ENCODE data around the gene USP24. TPM values are rescaled to one million over a fixed set of nuclear protein-coding genes. Genes with fewer than 3 reads are reported as not detected.

The USP24 gene
- total and polyA plus RNA-seq, 10 of the 15 experiments (the other 5 are each of a cell fraction or from before 2014, with no cell fraction given), result 4.6 to 36.5 (median 25.3) TPM

GRCh38 chr1:55206210-55206609, 9.0 kb downstream of the USP24 start (continued):
- TF ChIP-seq JUNB (IDR thresholded peaks at IDR 0.05), result no peak
- no peak for TF ChIP-seq CEBPB (IDR thresholded peaks at IDR 0.05; ENCODE audit: borderline replicate concordance in 1 of 2, low read depth in 2 of 2, low read length in 2 of 2)
- no peak for TF ChIP-seq SREBF2 (IDR thresholded peaks at IDR 0.05; ENCODE audit: low read length)
- no peak for TF ChIP-seq TBL1XR1 (IDR thresholded peaks at IDR 0.05; ENCODE audit: low read depth, low read length)
- no peak for TF ChIP-seq SIX5 (IDR thresholded peaks at IDR 0.05; ENCODE audit: low read depth, low read length, severe bottlenecking)
- TF ChIP-seq IKZF2 (IDR thresholded peaks at IDR 0.05), result no peak

- Histone ChIP-seq H4K20me1 (ENCODE audit: control insufficient read depth, insufficient read depth) (no peaks in the 10 kb centered on the region), H3K36me3 (ENCODE audit: control insufficient read depth in 2 of 2, insufficient read depth in 2 of 2, low read length in 1 of 2) (peaks cover 0 to 7% of the 10 kb centered on the region in 2 experiments; a peak in 2 of 4 replicates), H3K4me3 (no peak overlapping the region), H3K79me2 (ENCODE audit: control insufficient read depth, insufficient read depth, low read length) (peaks cover 69% of the 10 kb centered on the region), H3K27ac (ENCODE audit: control insufficient read depth, insufficient read depth) (0 out of 2 replicates have a peak overlapping the region, but pooled peaks have one; percentile 26), H3K4me2 (ENCODE audit: control insufficient read depth, insufficient read depth) (peak overlapping the region; percentile 46), H3K4me1 (ENCODE audit: control insufficient read depth, insufficient read depth, low read length) (peaks cover 24% of the 10 kb centered on the region), H2AFZ (ENCODE audit: control insufficient read depth, low read depth, low read length) (no peak overlapping the region), H3K27me3 (replicated peaks in 1 of 2; ENCODE audit: control insufficient read depth in 2 of 2, insufficient read depth in 2 of 2, low read length in 1 of 2) (no peaks in the 10 kb centered on the region), H3K9me3 (replicated peaks; ENCODE audit: control insufficient read depth, insufficient read depth, low read length) (no peaks in the 10 kb centered on the region), H3K9ac (ENCODE audit: control insufficient read depth, insufficient read depth, low read length) (no peak overlapping the region)
- in situ Hi-C loops (cut with MboI) (no loop called here), intact Hi-C loops (cut with micrococcal nuclease; ENCODE audit: unreplicated experiment) (no loop called here)
- 13% methylated on average over 1 of the region's 1 CpG for WGBS (ENCODE audit: insufficient coverage, insufficient replicate concordance, low lambda C conversion rate, missing lambda C conversion rate)
- TF ChIP-seq EED (IDR thresholded peaks at IDR 0.05; ENCODE audit: low read depth), result 0 out of 2 replicates have a peak, but pooled peaks have one; percentile 32
- no peak for TF ChIP-seq SMAD1 (IDR thresholded peaks at IDR 0.05; ENCODE audit: low read depth, partially characterized antibody)
- TF ChIP-seq NFYB (IDR thresholded peaks at IDR 0.05; ENCODE audit: insufficient read depth, low read depth, low read length), result no peak
- TF ChIP-seq DPF2 (IDR thresholded peaks at IDR 0.05), result no peak
- peak; percentile 85 for TF ChIP-seq NR2F1 (conservative IDR thresholded peaks at IDR 0.05)
- peak; percentile 57 for TF ChIP-seq RUNX3 (IDR thresholded peaks at IDR 0.05; ENCODE audit: low read length)
- peak; percentile 37 for TF ChIP-seq JUNB (IDR thresholded peaks at IDR 0.05)
- 0 out of 2 replicates have a peak, but pooled peaks have one; percentile 24 for TF ChIP-seq FOXM1 (IDR thresholded peaks at IDR 0.05; ENCODE audit: low read depth, low read length)
- 0 out of 4 replicates have a peak, but pooled peaks of 1 of the 2 experiments have one; percentile 69 for TF ChIP-seq SRF (IDR thresholded peaks at IDR 0.05; ENCODE audit: low read depth in 2 of 2, low read length in 2 of 2)
- TF ChIP-seq NFIC (IDR thresholded peaks at IDR 0.05; ENCODE audit: low read depth, low read length), result 0 out of 2 replicates have a peak, but pooled peaks have one; percentile 39
- peak; percentile 33; the same call in 1 of the 2 replicates for TF ChIP-seq YY1 (IDR thresholded peaks at IDR 0.05; ENCODE audit: low read depth, low read length)
- BruUV-seq (replicated peaks), result no TSS peak
- FAIRE-seq (peak; percentile 88), ATAC-seq (peak; percentile 85), DNase-seq (ENCODE audit: low read depth, low spot score) (no peak)
- SMC1A ChIA-PET (ENCODE audit: uncharacterized antibody, unreplicated experiment), result interaction anchor here (0.6 to 1.8 kb wide), 11 partner anchors 8 to 1350 kb away, joined by 3 to 8 read pairs (median 3); no protein-coding TSS in a partner anchor
- CTCF ChIA-PET, result interaction anchor here (0.7 to 3.0 kb wide), 7 partner anchors 8 to 1380 kb away, joined by 3 to 13 read pairs (median 4); partner anchors contain the start of gene USP24
- POLR2A ChIA-PET, result interaction anchor here (1.3 to 3.2 kb wide), 2 partner anchors 10 kb away, joined by 5 to 16 read pairs; partner anchors contain the start of gene USP24
- RAD21 ChIA-PET (ENCODE audit: unreplicated experiment), result interaction anchor here (0.7 to 2.0 kb wide), 6 partner anchors 9 to 126 kb away, joined by 3 to 7 read pairs (median 4); no protein-coding TSS in a partner anchor
Observed at GRCh38 chr1:55204997-55205396, 10.2 kb downstream of the USP24 start.

All from GM12878 (cell line).